ENCODE results near the gene MED8.
A peak's percentile ranks its signal among the peaks of the same experiment; 100 is the strongest.

MED8 gene

DNA sequence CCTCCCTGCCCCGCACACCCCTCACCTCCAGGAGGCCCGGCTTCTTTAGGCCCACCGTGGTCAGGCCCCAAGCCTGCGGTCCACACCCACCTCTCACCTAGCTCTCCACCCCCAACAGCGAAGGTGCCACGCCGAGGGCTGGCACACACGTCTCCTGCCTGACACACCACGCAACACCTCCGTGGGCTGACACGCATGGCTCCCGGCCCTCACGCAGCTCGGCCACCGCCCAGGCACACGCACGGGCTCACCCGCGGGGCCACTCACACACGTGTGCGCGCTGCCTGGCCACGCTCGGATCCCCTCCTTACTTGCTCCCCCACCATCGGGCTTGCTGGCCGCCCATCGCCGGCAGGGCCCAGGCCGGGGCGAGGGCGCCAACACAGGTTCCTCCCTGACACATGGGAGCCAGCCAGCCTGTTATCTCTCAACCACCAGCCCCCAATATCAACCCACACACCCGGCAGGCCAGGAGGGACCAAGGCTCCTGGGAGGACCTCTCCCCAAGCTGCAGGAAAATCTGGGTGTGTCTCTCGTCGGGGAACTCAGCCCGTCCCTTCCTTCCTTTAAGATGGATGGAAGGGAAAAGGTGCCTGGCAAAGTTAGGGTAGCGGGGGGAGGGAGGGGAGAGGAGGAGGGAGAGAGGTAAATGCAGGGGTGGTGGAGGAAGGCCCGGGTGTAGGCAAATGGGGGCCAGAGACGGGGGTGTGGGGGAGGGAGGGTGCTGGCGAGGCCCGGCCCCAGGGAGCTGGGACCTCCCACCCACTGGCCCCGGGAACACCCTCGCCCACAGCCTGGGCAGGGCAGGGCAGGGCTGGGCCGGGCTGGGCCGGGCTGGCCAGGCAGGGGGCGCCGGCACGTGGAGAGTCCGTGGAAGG, 22.3 kb downstream of the MED8 start:
- peak overlapping the region; percentile 92 for H3K4me3 ChIP-seq (ENCODE audit: low read length)
- H3K27me3 ChIP-seq (ENCODE audit: insufficient read depth, low read length): no peaks in the 10 kb centered on the region
- peaks cover 15% of the 10 kb centered on the region for H3K4me1 ChIP-seq (ENCODE audit: insufficient read depth, low read length)
- peak overlapping the region; percentile 84; the same call in 1 of the 2 replicates for H3K27ac ChIP-seq (ENCODE audit: low read depth, low read length)
- H3K36me3 ChIP-seq (ENCODE audit: insufficient read depth, low read length): peaks cover 31% of the 10 kb centered on the region
- WGBS: 4% methylated on average over 48 of the region's 48 CpGs
- no peaks in the 10 kb centered on the region for H3K9me3 ChIP-seq (ENCODE audit: insufficient read depth, low read depth, low read length)
- H3K9ac ChIP-seq (ENCODE audit: low read depth, low read length): peak overlapping the region; percentile 77

DNA sequence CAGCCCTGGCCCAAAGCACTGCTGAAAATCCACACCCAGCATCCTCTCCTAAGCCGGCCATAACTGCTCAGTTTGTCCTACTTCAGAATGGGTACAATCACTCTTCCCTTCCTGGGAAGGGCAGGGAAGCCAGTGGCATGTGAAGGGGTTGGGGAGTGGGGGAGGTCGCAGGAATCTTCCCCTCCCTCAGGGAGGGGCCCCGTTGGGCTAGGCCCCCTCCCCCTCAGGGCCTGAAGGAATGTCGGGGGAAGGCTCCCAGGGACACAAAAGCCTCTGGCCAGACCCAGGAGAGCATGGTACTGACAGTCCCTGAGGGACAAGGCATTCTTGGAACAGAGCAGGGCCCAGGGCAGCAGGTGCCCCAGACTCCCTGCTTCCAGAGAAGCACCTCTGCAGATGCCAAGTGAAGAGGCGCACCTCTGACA, 23.0 kb downstream of the MED8 start:
- Histone ChIP-seq H3K4me3 (ENCODE audit: low read length) (peak overlapping the region; percentile 92), H3K27ac (ENCODE audit: low read depth, low read length) (no peak overlapping the region), H3K9ac (ENCODE audit: low read depth, low read length) (0 out of 2 replicates have a peak overlapping the region, but pooled peaks have one; percentile 77), H3K9me3 (ENCODE audit: insufficient read depth, low read depth, low read length) (no peaks in the 10 kb centered on the region), H3K4me1 (ENCODE audit: insufficient read depth, low read length) (peaks cover 15% of the 10 kb centered on the region), H3K36me3 (ENCODE audit: insufficient read depth, low read length) (peaks cover 37% of the 10 kb centered on the region), H3K27me3 (ENCODE audit: insufficient read depth, low read length) (no peaks in the 10 kb centered on the region)
- WGBS: 24% methylated on average over 4 of the region's 5 CpGs

GRCh38 chr1:43366179-43366578, 23.4 kb downstream of the MED8 start:
- Histone ChIP-seq H3K36me3 (ENCODE audit: insufficient read depth, low read length) (peaks cover 41% of the 10 kb centered on the region), H3K9ac (ENCODE audit: low read depth, low read length) (no peak overlapping the region), H3K4me3 (ENCODE audit: low read length) (peak overlapping the region; percentile 92), H3K27me3 (ENCODE audit: insufficient read depth, low read length) (no peaks in the 10 kb centered on the region), H3K4me1 (ENCODE audit: insufficient read depth, low read length) (peaks cover 15% of the 10 kb centered on the region), H3K27ac (ENCODE audit: low read depth, low read length) (no peak overlapping the region), H3K9me3 (ENCODE audit: insufficient read depth, low read depth, low read length) (no peaks in the 10 kb centered on the region)
- WGBS: 35% methylated on average over 11 of the region's 11 CpGs

DNA sequence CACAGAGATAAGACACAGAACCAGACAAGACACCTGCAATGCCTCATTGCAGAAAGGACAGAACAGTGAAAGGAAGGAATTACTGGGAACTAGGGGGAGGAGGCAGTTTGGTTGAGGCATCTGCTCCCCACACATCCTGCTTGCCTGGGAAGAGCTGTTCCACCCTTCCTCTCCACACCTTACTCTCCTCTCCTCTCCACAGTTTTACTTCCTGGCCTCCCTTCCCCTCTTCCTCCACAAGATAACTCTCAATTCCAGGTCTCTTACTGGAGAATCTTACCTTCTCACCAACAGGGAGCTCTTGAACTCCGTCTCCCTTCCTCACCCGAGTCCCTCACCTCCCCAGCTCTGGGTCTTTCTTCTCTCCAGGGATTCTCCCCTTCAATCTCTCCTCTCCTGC, 23.9 kb downstream of the MED8 start:
- Histone ChIP-seq H3K27me3 (ENCODE audit: insufficient read depth, low read length) (no peaks in the 10 kb centered on the region), H3K4me1 (ENCODE audit: insufficient read depth, low read length) (peaks cover 15% of the 10 kb centered on the region), H3K9ac (ENCODE audit: low read depth, low read length) (no peak overlapping the region), H3K4me3 (ENCODE audit: low read length) (peak overlapping the region; percentile 92), H3K27ac (ENCODE audit: low read depth, low read length) (no peak overlapping the region), H3K36me3 (ENCODE audit: insufficient read depth, low read length) (peaks cover 46% of the 10 kb centered on the region), H3K9me3 (ENCODE audit: insufficient read depth, low read depth, low read length) (no peaks in the 10 kb centered on the region)
- 84% methylated on average over 2 of the region's 2 CpGs for WGBS

- no peak overlapping the region for H3K9ac ChIP-seq (ENCODE audit: low read depth, low read length)
- H3K27ac ChIP-seq (ENCODE audit: low read depth, low read length): no peak overlapping the region
- whole genome bisulfite sequencing: 87% methylated on average over 5 of the region's 5 CpGs
- no peak overlapping the region for H3K4me3 ChIP-seq (ENCODE audit: low read length)
- H3K27me3 ChIP-seq (ENCODE audit: insufficient read depth, low read length): no peaks in the 10 kb centered on the region
- H3K36me3 ChIP-seq (ENCODE audit: insufficient read depth, low read length): peaks cover 58% of the 10 kb centered on the region
- no peaks in the 10 kb centered on the region for H3K9me3 ChIP-seq (ENCODE audit: insufficient read depth, low read depth, low read length)
- peaks cover 24% of the 10 kb centered on the region for H3K4me1 ChIP-seq (ENCODE audit: insufficient read depth, low read length)
Measured at GRCh38 chr1:43363935-43364525, 25.6 kb downstream of the MED8 start.

GRCh38 chr1:43363283-43363934, 26.2 kb downstream of the MED8 start:
- Histone ChIP-seq H3K4me3 (ENCODE audit: low read length) (no peak overlapping the region), H3K27me3 (ENCODE audit: insufficient read depth, low read length) (no peaks in the 10 kb centered on the region), H3K27ac (ENCODE audit: low read depth, low read length) (no peak overlapping the region), H3K36me3 (ENCODE audit: insufficient read depth, low read length) (peaks cover 58% of the 10 kb centered on the region), H3K9ac (ENCODE audit: low read depth, low read length) (no peak overlapping the region), H3K4me1 (ENCODE audit: insufficient read depth, low read length) (peaks cover 18% of the 10 kb centered on the region), H3K9me3 (ENCODE audit: insufficient read depth, low read depth, low read length) (no peaks in the 10 kb centered on the region)
- 89% methylated on average over 9 of the region's 9 CpGs for WGBS

DNA sequence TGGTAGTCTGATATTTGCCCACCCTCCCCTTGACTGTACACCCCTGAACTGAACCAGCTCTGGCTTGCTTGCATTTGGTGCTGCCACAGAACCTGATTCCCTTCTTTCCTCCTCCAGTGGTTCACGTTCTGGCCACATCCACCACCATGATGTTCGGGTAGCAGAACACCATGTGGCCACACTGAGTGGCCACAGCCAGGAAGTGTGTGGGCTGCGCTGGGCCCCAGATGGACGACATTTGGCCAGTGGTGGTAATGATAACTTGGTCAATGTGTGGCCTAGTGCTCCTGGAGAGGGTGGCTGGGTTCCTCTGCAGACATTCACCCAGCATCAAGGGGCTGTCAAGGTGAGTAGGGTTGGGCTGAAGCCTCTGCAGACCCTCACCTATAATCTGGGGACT, 29.0 kb downstream of the MED8 start:
- Histone ChIP-seq H3K4me1 (ENCODE audit: insufficient read depth, low read length) (peaks cover 13% of the 10 kb centered on the region; the same call in 1 of the 2 replicates), H3K9ac (ENCODE audit: low read depth, low read length) (no peak overlapping the region), H3K27me3 (ENCODE audit: insufficient read depth, low read length) (no peaks in the 10 kb centered on the region), H3K27ac (ENCODE audit: low read depth, low read length) (no peak overlapping the region), H3K36me3 (ENCODE audit: insufficient read depth, low read length) (peaks cover 58% of the 10 kb centered on the region), H3K4me3 (ENCODE audit: low read length) (peak overlapping the region; percentile 91), H3K9me3 (ENCODE audit: insufficient read depth, low read depth, low read length) (no peaks in the 10 kb centered on the region)
- 95% methylated on average over 4 of the region's 4 CpGs for WGBS

DNA sequence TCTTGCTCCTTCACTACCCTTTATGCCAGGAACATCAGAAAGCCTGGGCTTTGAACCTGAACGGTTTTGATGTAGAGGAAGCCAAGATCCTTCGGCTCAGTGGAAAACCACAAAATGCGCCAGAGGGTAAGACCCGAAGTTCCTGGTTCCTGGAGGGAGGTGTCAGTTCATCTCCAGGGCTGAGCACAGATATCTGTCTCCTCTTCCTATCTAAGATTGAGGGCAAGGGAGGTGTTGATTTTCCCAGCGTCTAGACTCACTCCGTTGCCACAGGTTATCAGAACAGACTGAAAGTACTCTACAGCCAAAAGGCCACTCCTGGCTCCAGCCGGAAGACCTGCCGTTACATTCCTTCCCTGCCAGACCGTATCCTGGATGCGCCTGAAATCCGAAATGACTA, 29.9 kb downstream of the MED8 start:
- 59% methylated on average over 11 of the region's 11 CpGs for WGBS
- peaks cover 9% of the 10 kb centered on the region; the same call in 1 of the 2 replicates for H3K4me1 ChIP-seq (ENCODE audit: insufficient read depth, low read length)
- H3K27ac ChIP-seq (ENCODE audit: low read depth, low read length): no peak overlapping the region
- no peaks in the 10 kb centered on the region for H3K9me3 ChIP-seq (ENCODE audit: insufficient read depth, low read depth, low read length)
- peak overlapping the region; percentile 91 for H3K4me3 ChIP-seq (ENCODE audit: low read length)
- H3K36me3 ChIP-seq (ENCODE audit: insufficient read depth, low read length): peaks cover 51% of the 10 kb centered on the region
- no peaks in the 10 kb centered on the region for H3K27me3 ChIP-seq (ENCODE audit: insufficient read depth, low read length)
- H3K9ac ChIP-seq (ENCODE audit: low read depth, low read length): peak overlapping the region; percentile 88

DNA sequence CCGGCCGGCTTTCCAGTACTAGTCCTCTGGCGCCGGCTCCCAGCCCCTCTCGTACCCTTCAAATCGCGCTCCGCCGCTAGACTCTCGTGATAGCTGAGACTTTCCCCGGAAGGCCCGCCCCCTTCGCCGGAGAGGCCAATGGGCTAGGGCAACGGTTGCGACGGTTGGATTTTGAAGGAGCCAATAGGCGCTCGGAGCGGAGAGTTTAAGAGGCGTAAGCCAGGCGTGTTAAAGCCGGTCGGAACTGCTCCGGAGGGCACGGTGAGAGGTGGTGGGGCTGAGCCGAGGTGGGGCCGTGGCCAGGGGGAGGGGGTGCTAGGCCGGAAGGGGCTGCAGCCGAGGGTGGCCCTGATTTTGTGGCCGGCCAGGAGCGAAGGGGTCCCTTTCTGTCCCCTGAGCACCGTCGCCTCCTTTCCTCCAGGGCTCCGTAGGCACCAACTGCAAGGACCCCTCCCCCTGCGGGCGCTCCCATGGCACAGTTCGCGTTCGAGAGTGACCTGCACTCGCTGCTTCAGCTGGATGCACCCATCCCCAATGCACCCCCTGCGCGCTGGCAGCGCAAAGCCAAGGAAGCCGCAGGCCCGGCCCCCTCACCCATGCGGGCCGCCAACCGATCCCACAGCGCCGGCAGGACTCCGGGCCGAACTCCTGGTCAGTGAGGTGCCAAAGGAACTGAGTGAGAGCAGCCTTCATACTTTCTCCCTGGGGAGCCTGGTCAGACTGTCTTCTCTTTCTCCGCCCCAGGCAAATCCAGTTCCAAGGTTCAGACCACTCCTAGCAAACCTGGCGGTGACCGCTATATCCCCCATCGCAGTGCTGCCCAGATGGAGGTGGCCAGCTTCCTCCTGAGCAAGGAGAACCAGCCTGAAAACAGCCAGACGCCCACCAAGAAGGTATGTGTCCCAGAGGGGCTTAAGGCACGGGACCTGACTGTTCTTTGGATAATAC, 30.6 kb downstream of the MED8 start, which contains the start of gene CDC20:
TSS of gene CDC20 (plus strand) at position 236 of the 948 bp plus-strand sequence. CDS start at position 471, 235 bp downstream.
- H3K27ac ChIP-seq (ENCODE audit: low read depth, low read length): peak within 1 kb of the TSS; percentile 94
- H3K4me1 ChIP-seq (ENCODE audit: insufficient read depth, low read length): peaks cover 9% of the 10 kb centered on the region; the same call in 1 of the 2 replicates
- 1% methylated on average over 59 of the region's 59 CpGs for WGBS
- peaks cover 44% of the 10 kb centered on the region for H3K36me3 ChIP-seq (ENCODE audit: insufficient read depth, low read length)
- peak within 1 kb of the TSS; percentile 91 for H3K4me3 ChIP-seq (ENCODE audit: low read length)
- H3K27me3 ChIP-seq (ENCODE audit: insufficient read depth, low read length): no peaks in the 10 kb centered on the region
- peak within 1 kb of the TSS; percentile 96 for H3K9ac ChIP-seq (ENCODE audit: low read depth, low read length)
- H3K9me3 ChIP-seq (ENCODE audit: insufficient read depth, low read depth, low read length): no peaks in the 10 kb centered on the region

GRCh38 chr1:43358121-43358745, 31.4 kb downstream of the MED8 start:
- H3K36me3 ChIP-seq (ENCODE audit: insufficient read depth, low read length): peaks cover 36% of the 10 kb centered on the region
- WGBS: under 1% methylated on average over 33 of the region's 33 CpGs
- no peaks in the 10 kb centered on the region for H3K27me3 ChIP-seq (ENCODE audit: insufficient read depth, low read length)
- peaks cover 9% of the 10 kb centered on the region; the same call in 1 of the 2 replicates for H3K4me1 ChIP-seq (ENCODE audit: insufficient read depth, low read length)
- H3K9me3 ChIP-seq (ENCODE audit: insufficient read depth, low read depth, low read length): no peaks in the 10 kb centered on the region
- peak overlapping the region; percentile 96 for H3K9ac ChIP-seq (ENCODE audit: low read depth, low read length)
- peak overlapping the region; percentile 94 for H3K27ac ChIP-seq (ENCODE audit: low read depth, low read length)
- peak overlapping the region; percentile 91 for H3K4me3 ChIP-seq (ENCODE audit: low read length)

All from HUES64 (cell line).